Endothelial cell of umbilical vein (primary cell): Measurements from ENCODE around the gene ANKRD12. TPM values are rescaled to one million over a fixed set of nuclear protein-coding genes. Genes with fewer than 3 reads are reported as not detected.

Experiments used
- Bru-seq: library from RNA; stranded (reverse); fragments of 400-500 nt; gene quantifications from one replicate; lab custom pipeline; 2021; lab: Mats Ljungman, UMichigan
- BruChase-seq, 2 experiments: library from RNA; stranded (reverse); fragments of 400-500 nt; gene quantifications; one replicate each; lab custom pipeline; 2021; lab: Mats Ljungman, UMichigan
- BruUV-seq: library from RNA; stranded (reverse); fragments of 400-500 nt; replicated peaks from 2 replicates; lab custom pipeline; 2021; lab: Mats Ljungman, UMichigan
- CTCF ChIA-PET: fragments of 300-600, 350-600 bp; sonication (Branson Sonifier 250); formaldehyde crosslinking; loops from one replicate; lab custom pipeline; 2021; ENCODE audit warnings: antibody characterized with exemption, inconsistent platforms; lab: Charles Lee
- POLR2A ChIA-PET: fragments of 300-600, 350-600 bp; sonication (Branson Sonifier 250); formaldehyde crosslinking; loops from one replicate; lab custom pipeline; 2021; ENCODE audit warnings: antibody characterized with exemption, inconsistent platforms; lab: Charles Lee
- DNase-seq: peaks from one replicate; pipeline ENCODE4 v3.0.0-alpha.2; 2011; ENCODE audit warnings: low read depth, low spot score
- FAIRE-seq: peaks from 2 replicates; lab custom pipeline; 2011; peaks lifted over from hg19 to GRCh38; lab: Jason Lieb, UNC
- H2AFZ ChIP-seq: 2 replicates; pipeline ENCODE4 v1.6.0; 2012; ENCODE audit warnings: low read depth, low read length, control low read depth, inconsistent platforms
- H3K27ac ChIP-seq: 2 replicates; pipeline ENCODE4 v1.5.1; 2011; ENCODE audit warnings: low read depth, mild to moderate bottlenecking, control low read depth, low read length, moderate library complexity; ENCODE audit not compliant: insufficient read depth
- H3K27me3 ChIP-seq, 2 experiments: 2 replicates each; pipeline versions ENCODE4 v1.6.0 to v1.6.1; 2011; ENCODE audit warnings: low read length in 2 of 2, mixed read lengths in 1 of 2; ENCODE audit not compliant: control insufficient read depth in 2 of 2, insufficient read depth in 2 of 2
- H3K36me3 ChIP-seq, 2 experiments: 2 replicates in 1 of 2; 3 replicates in 1 of 2; pipeline ENCODE4 v1.5.1; 2011; ENCODE audit warnings: low read length in 2 of 2, mild to moderate bottlenecking in 1 of 2, moderate library complexity in 1 of 2; ENCODE audit not compliant: control insufficient read depth in 2 of 2, insufficient read depth in 2 of 2; ENCODE audit errors: extremely low read depth in 1 of 2
- H3K4me1 ChIP-seq: 3 replicates; pipeline ENCODE4 v1.5.1; 2011; ENCODE audit warnings: mild to moderate bottlenecking, low read length; ENCODE audit not compliant: control insufficient read depth, insufficient read depth; ENCODE audit errors: extremely low read depth
- H3K4me2 ChIP-seq: 2 replicates; pipeline ENCODE4 v1.6.1; 2011; ENCODE audit warnings: low read length, control low read depth, mixed read lengths; ENCODE audit not compliant: insufficient read depth
- H3K4me3 ChIP-seq, 3 experiments: fragments of 200-600 bp in 1 of 3; sonication (generic), shearing (Covaris generic) in 1 of 3; replicated peaks in 1 of 3; 2 replicates each; pipeline ENCODE4 v1.5.1; 2011 to 2016; ENCODE audit warnings: control low read depth in 3 of 3, low read length in 3 of 3, mild to moderate bottlenecking in 2 of 3, inconsistent platforms in 1 of 3, low read depth in 1 of 3, moderate library complexity in 1 of 3; ENCODE audit not compliant: insufficient read depth in 1 of 3
- H3K79me2 ChIP-seq: 2 replicates; pipeline ENCODE4 v1.6.0; 2012; ENCODE audit warnings: low read length, inconsistent platforms; ENCODE audit not compliant: control insufficient read depth, insufficient read depth
- H3K9ac ChIP-seq: replicated peaks from 2 replicates; pipeline ENCODE3; 2011; ENCODE audit warnings: low read length, control low read depth; ENCODE audit not compliant: insufficient read depth; ENCODE audit errors: extremely low read depth
- H3K9me1 ChIP-seq: replicated peaks from 3 replicates; pipeline ENCODE4 v1.6.0; 2011; ENCODE audit warnings: mild to moderate bottlenecking, low read length; ENCODE audit not compliant: control insufficient read depth, insufficient read depth; ENCODE audit errors: extremely low read depth
- H3K9me3 ChIP-seq: replicated peaks from 2 replicates; pipeline ENCODE4 v1.5.1; 2012; ENCODE audit warnings: low read length, inconsistent platforms; ENCODE audit not compliant: control insufficient read depth, insufficient read depth
- H4K20me1 ChIP-seq: replicated peaks from 2 replicates; pipeline ENCODE3; 2011; ENCODE audit warnings: mild to moderate bottlenecking, low read length; ENCODE audit not compliant: control insufficient read depth, insufficient read depth; ENCODE audit errors: extremely low read depth
- FOS ChIP-seq: IDR thresholded peaks from 2 replicates; pipeline ENCODE4 v1.6.1; 2011; ENCODE audit warnings: mild to moderate bottlenecking, low read length, moderate library complexity, borderline replicate concordance; ENCODE audit not compliant: insufficient read depth
- GATA2 ChIP-seq: IDR thresholded peaks from 2 replicates; pipeline ENCODE4 v1.7.0; 2011; ENCODE audit warnings: low read depth, mild to moderate bottlenecking, moderate library complexity, mixed read lengths, low read length; ENCODE audit not compliant: insufficient read length, insufficient read depth
- JUN ChIP-seq: IDR thresholded peaks from 2 replicates; pipeline ENCODE4 v1.6.1; 2011; ENCODE audit warnings: borderline replicate concordance, low read depth; ENCODE audit not compliant: insufficient read length, insufficient read depth
- MAX ChIP-seq: IDR thresholded peaks from 2 replicates; pipeline ENCODE4 v1.6.1; 2011; ENCODE audit not compliant: insufficient read depth, insufficient read length
- MYC ChIP-seq: IDR thresholded peaks from one replicate; pipeline ENCODE4 v1.6.1; 2011; ENCODE audit warnings: mild to moderate bottlenecking, low read depth, low read length
- POLR2A ChIP-seq: IDR thresholded peaks from 2 replicates; pipeline ENCODE4 v1.6.1; 2012; ENCODE audit warnings: low read depth, mild to moderate bottlenecking, control low read depth, low read length
- POLR2AphosphoS5 ChIP-seq: IDR thresholded peaks from 2 replicates; pipeline ENCODE4 v1.6.1; 2012; ENCODE audit warnings: low read depth, mild to moderate bottlenecking, control low read depth, low read length, moderate library complexity; ENCODE audit not compliant: insufficient read depth
- dilution Hi-C: fragments of 300-500 bp; cut with MboI; formaldehyde crosslinking; loops from one replicate; pipeline ENCODE4 v1.15.0; 2019; ENCODE audit warnings: low sequenced_read_pairs; ENCODE audit not compliant: extremely low pct_ligation_motif_present
- intact Hi-C: fragments of 100-400 bp; cut with micrococcal nuclease; formaldehyde crosslinking; loops from one replicate; pipeline ENCODE4 v1.10.0; 2022
- long read RNA-seq: library from polyadenylated mRNA; stranded (forward); transcript quantifications from one replicate; pipeline ENCODE4 v2.0.0, GENCODE V29; 2021
- polyA minus RNA-seq, 3 experiments: library from RNA; depleted of rRNA, polyadenylated mRNA; stranded (reverse); fragments of >200 nt; gene quantifications; 1 replicate in 1 of 3; 2 replicates in 2 of 3; pipeline ENCODE4 v1.2.3, GENCODE V29; 2011
- polyA plus RNA-seq, 4 experiments: library from polyadenylated mRNA; depleted of rRNA in 3 of 4; stranded (reverse) in 3 of 4; unstranded in 1 of 4; fragments of >200 nt; gene quantifications; 2 replicates each; pipeline versions ENCODE4 v1.2.1 to v1.2.3, GENCODE V29; 2011 to 2012; ENCODE audit warnings: missing spikeins in 1 of 4
- total RNA-seq: library from RNA; stranded (reverse); gene quantifications from 2 replicates; pipeline ENCODE4 v1.2.3, GENCODE V29; 2021

ANKRD12 gene
- 25.1 and 25.4 TPM in 2 replicates for total RNA-seq
- polyA plus RNA-seq = 1.5 and 1.7 TPM in 2 replicates
- 1.7 and 2.5 TPM in 2 replicates for polyA plus RNA-seq (2011; cell fraction: cytosol; rRNA removed)
- 12.5 and 12.9 TPM in 2 replicates for polyA plus RNA-seq (2011; cell fraction: nucleus; rRNA removed)
- 12.9 and 13.2 TPM in 2 replicates for polyA plus RNA-seq (2012)
- 20.8 and 33.1 TPM in 2 replicates for polyA minus RNA-seq
- polyA minus RNA-seq (2011; cell fraction: cytosol; rRNA and poly(A)+ RNA removed) = 31.9 TPM
- 33.0 and 37.7 TPM in 2 replicates for polyA minus RNA-seq (2011; cell fraction: nucleus; rRNA and poly(A)+ RNA removed)
- percentile 92 among the genes with signal in this experiment for Bru-seq, nascent RNA
- BruChase-seq, experiment 1, labeled RNA remaining after a 6-hour chase = percentile 86 among the genes with signal in this experiment
- BruChase-seq, experiment 2, labeled RNA remaining after a 2-hour chase = percentile 91 among the genes with signal in this experiment
- long read RNA-seq, partial matches to known transcripts = 2 of 11 reads
- long read RNA-seq, other reads (novel, unspliced or antisense) = 9 of 11 reads

DNA sequence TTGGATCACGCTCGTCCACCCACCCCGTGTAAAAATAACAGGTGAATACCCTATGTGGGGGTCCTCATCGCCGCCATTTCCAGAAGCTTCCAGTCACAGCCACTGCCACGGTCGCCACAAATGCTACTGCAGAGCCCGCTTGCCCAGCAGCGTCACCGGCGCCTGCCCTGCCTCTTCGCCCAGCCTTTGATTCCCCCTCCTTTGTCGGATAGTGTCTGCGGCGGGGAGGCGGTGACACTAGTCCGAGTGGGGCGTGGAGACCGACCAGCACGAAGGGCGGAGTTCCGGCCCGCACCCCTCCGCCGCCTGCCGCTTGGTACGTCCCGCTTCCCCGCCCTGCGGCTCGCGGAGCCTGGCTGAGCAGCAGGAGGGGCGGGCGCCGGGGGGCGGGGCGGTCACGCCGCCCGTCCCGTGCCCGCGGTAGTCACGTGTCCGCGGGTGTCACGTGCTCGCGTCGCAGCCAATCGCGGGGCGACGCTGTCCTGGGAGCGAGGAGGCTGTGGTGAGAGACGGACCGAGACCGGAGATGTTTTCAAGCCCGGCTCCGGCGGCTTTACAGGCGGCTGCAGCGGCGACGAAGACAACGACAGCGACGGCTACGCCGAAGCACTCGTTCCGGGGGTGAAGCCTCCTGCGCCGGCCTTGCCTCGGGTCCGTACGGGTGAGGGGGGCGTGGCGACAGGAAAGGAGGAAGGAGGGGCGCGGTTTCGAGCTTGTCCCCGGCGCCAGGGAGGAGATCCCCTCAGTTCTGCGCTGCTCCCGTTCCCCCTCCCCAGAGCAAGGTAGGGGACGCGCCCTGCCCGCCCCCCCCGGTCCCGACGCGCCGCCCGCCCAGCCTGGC is at the start of gene ANKRD12:
TSS of gene ANKRD12 (plus strand) at position 467 of the 841 bp plus-strand sequence. CDS start 45,652 bp downstream, outside the sequence.
- Histone ChIP-seq H3K9me1 (no peaks in the 10 kb centered on the region), H3K36me3 (peaks cover 0 to 6% of the 10 kb centered on the region in 2 experiments), H3K27me3 (no peaks in the 10 kb centered on the region), H4K20me1 (no peaks in the 10 kb centered on the region), H2AFZ (peak within 1 kb of the TSS; percentile 94), H3K79me2 (peaks cover 43% of the 10 kb centered on the region), H3K9ac (peak within 1 kb of the TSS; percentile 88), H3K9me3 (no peaks in the 10 kb centered on the region), H3K4me3 (peak within 1 kb of the TSS; percentile 50 to 86 (median 70)), H3K4me2 (peak within 1 kb of the TSS; percentile 82), H3K4me1 (peaks cover 31% of the 10 kb centered on the region), H3K27ac (peak within 1 kb of the TSS; percentile 95)
- ChIA-PET CTCF (interaction anchor here (0.7 to 8.6 kb wide), 8 partner anchors 11 to 380 kb away, joined by 3 to 60 read pairs (median 14); partner anchors contain the start of gene TWSG1), POLR2A (interaction anchor here (1.0 to 2.2 kb wide), 3 partner anchors 18 to 198 kb away, joined by 3 to 8 read pairs (median 6); partner anchors contain the start of gene TWSG1)
- DNase-seq (peak; percentile 99), FAIRE-seq (peak; percentile 24)
- intact Hi-C loops (loop anchor here (1.0 to 10.0 kb wide), 7 partner anchors 19 to 432 kb away; partner anchors contain the start of genes MTCL1 and TWSG1), dilution Hi-C loops (no loop called here)
- TF ChIP-seq GATA2 (no peak), POLR2A (peak; percentile 82), JUN (no peak), MYC (no peak), FOS (no peak), MAX (peak; percentile 99), POLR2AphosphoS5 (peak; percentile 94)
- BruUV-seq = no TSS peak
